Smooth muscle cell (in vitro differentiated cells): Measurements from ENCODE around the gene BABAM2. TPM values are rescaled to one million over a fixed set of nuclear protein-coding genes. Genes with fewer than 3 reads are reported as not detected.
"Not testable (repeated sequence)": the region's sequence is repeated elsewhere in the genome, so short reads cannot be mapped to it uniquely, and the experiment has no call there.

Experiments
- DNase-seq: peaks from one replicate; lab custom pipeline; 2025; ENCODE audit not compliant: unreplicated experiment; lab: John Stamatoyannopoulos, UW
- H2AFZ ChIP-seq: fragments of 200-600 bp; sonication (generic); 2 replicates; pipeline ENCODE4 v1.6.0; 2016; ENCODE audit warnings: antibody characterized with exemption, low read depth, mild to moderate bottlenecking
- H3F3A ChIP-seq: fragments of 200-600 bp; sonication (generic); 2 replicates; pipeline ENCODE4 v1.6.0; 2017; ENCODE audit warnings: antibody characterized with exemption, low read depth
- H3K27ac ChIP-seq: fragments of 200-600 bp; sonication (generic); 2 replicates; pipeline ENCODE4 v1.5.1; 2016; ENCODE audit warnings: low read depth, mild to moderate bottlenecking
- H3K27me3 ChIP-seq: fragments of 200-600 bp; sonication (generic); 2 replicates; pipeline ENCODE4 v1.6.1; 2016; ENCODE audit warnings: low read depth, mild to moderate bottlenecking
- H3K36me3 ChIP-seq: fragments of 200-600 bp; sonication (generic); 2 replicates; pipeline ENCODE4 v1.5.1; 2016; ENCODE audit warnings: low read depth
- H3K4me1 ChIP-seq: fragments of 200-600 bp; sonication (generic); 2 replicates; pipeline ENCODE4 v1.5.1; 2016; ENCODE audit warnings: low read depth
- H3K4me2 ChIP-seq: fragments of 200-600 bp; sonication (generic); 2 replicates; pipeline ENCODE4 v1.6.0; 2016; ENCODE audit warnings: mild to moderate bottlenecking
- H3K4me3 ChIP-seq: fragments of 200-600 bp; sonication (generic); 2 replicates; pipeline ENCODE4 v1.5.1; 2016; ENCODE audit warnings: mild to moderate bottlenecking
- H3K79me2 ChIP-seq: fragments of 200-600 bp; sonication (generic); 2 replicates; pipeline ENCODE4 v1.6.0; 2016; ENCODE audit warnings: low read depth, mild to moderate bottlenecking
- H3K9ac ChIP-seq: fragments of 200-600 bp; sonication (generic); 2 replicates; pipeline ENCODE4 v1.6.0; 2016; ENCODE audit warnings: low read depth
- H3K9me3 ChIP-seq: fragments of 200-600 bp; sonication (generic); replicated peaks from 2 replicates; pipeline ENCODE4 v1.5.1; 2016; ENCODE audit warnings: low read depth
- H4K20me1 ChIP-seq: fragments of 200-600 bp; sonication (generic); 2 replicates; pipeline ENCODE4 v1.6.0; 2016; ENCODE audit warnings: low read depth
- WGBS: methylation state at CpG from one replicate; pipeline ENCODE4 v1.1.7; 2016; ENCODE audit warnings: low lambda C conversion rate; 5-methylcytosine and 5-hydroxymethylcytosine counted together
- polyA plus RNA-seq: library from polyadenylated mRNA; unstranded; fragments of >200 nt; fragmentation: Nextera tagmentation; extraction: Ambion mirVana; gene quantifications from 2 replicates; pipeline ENCODE4 v1.2.1, GENCODE V29; 2016
- total RNA-seq: library from RNA; depleted of rRNA; stranded (reverse); fragments of >200 nt; gene quantifications from 2 replicates; pipeline ENCODE4 v1.2.3, GENCODE V29; 2014
- TF ChIP-seq, protein P1 (sequence below): fragments of 200-600 bp; sonication (generic); IDR thresholded peaks from 2 replicates; pipeline ENCODE4 v1.5.1; 2017; ENCODE audit warnings: borderline replicate concordance, mild to moderate bottlenecking, antibody characterized with exemption; ENCODE audit not compliant: insufficient read depth, poor library complexity, severe bottlenecking

The BABAM2 gene
- total and polyA plus RNA-seq, 2 experiments from 2014 or later = 26.5 to 29.1 TPM

GRCh38 chr2:28332696-28333095, 442.2 kb downstream of the BABAM2 start:
- no peak overlapping the region for H2AFZ ChIP-seq

DNA sequence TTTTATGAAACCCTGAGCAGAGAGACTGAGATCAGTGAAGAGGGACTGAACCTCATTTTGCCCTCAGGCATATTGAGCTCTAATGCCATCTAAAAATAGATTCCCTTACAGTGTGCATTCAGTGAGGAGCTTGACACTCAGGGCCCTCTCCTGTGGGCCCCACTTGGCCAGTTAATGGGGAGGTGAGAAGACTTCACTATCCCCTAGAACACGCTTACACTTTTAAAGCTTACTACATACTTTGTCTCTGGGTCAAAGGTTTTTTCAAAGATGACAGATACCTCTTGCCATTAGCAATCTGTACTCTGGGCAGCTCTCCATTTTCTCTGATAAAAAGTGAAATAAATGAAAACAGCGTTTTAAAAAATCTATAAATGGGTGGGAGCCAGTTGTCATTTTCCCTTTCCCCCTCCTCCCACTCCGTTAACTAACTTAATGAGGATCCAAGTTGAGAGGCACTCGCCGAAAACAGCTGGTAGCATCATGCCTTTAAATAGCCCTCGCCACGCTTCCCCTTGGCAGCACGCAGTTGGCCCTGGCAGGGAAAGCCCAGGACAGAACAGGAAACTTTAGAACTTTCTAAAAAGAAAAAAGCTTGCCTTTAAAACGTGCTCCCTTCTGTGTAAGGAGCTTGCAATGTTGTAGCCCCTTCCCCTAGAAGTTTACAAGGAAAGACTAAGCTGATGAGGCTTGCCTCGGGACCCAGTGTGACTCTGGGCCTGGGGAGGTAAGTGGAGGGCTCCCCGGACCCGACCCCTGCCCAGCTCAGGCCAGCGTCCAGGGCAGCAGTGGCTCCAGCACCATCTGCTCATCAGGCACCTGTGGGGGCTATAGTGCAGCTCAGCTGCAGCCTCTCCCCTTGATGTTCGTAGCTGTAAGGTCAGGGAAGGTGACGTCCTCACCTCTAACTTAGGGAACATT, 443.3 kb downstream of the BABAM2 start:
- Histone ChIP-seq H3F3A (peaks cover 15% of the 10 kb centered on the region), H3K4me3 (no peak overlapping the region), H3K27me3 (no peaks in the 10 kb centered on the region), H3K79me2 (no peaks in the 10 kb centered on the region), H3K9ac (no peak overlapping the region), H3K36me3 (no peaks in the 10 kb centered on the region), H3K27ac (no peak overlapping the region), H2AFZ (no peak overlapping the region), H3K4me2 (no peak overlapping the region), H4K20me1 (no peaks in the 10 kb centered on the region), H3K4me1 (peaks cover 14% of the 10 kb centered on the region), H3K9me3 (no peaks in the 10 kb centered on the region)
- TF ChIP-seq, protein P1, sequence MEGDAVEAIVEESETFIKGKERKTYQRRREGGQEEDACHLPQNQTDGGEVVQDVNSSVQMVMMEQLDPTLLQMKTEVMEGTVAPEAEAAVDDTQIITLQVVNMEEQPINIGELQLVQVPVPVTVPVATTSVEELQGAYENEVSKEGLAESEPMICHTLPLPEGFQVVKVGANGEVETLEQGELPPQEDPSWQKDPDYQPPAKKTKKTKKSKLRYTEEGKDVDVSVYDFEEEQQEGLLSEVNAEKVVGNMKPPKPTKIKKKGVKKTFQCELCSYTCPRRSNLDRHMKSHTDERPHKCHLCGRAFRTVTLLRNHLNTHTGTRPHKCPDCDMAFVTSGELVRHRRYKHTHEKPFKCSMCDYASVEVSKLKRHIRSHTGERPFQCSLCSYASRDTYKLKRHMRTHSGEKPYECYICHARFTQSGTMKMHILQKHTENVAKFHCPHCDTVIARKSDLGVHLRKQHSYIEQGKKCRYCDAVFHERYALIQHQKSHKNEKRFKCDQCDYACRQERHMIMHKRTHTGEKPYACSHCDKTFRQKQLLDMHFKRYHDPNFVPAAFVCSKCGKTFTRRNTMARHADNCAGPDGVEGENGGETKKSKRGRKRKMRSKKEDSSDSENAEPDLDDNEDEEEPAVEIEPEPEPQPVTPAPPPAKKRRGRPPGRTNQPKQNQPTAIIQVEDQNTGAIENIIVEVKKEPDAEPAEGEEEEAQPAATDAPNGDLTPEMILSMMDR = no peak
- DNase-seq = no peak
- 90% methylated on average over 15 of the region's 15 CpGs for WGBS

More at GRCh38 chr2:28332696-28333095, 442.2 kb downstream of the BABAM2 start:
- Histone ChIP-seq H3K36me3 (no peaks in the 10 kb centered on the region), H3K27me3 (no peaks in the 10 kb centered on the region), H3K4me3 (no peak overlapping the region), H3K79me2 (no peaks in the 10 kb centered on the region), H3K4me1 (peaks cover 2% of the 10 kb centered on the region), H4K20me1 (no peaks in the 10 kb centered on the region), H3K27ac (no peak overlapping the region), H3K4me2 (no peak overlapping the region), H3F3A (peaks cover 10% of the 10 kb centered on the region), H3K9ac (no peak overlapping the region), H3K9me3 (no peaks in the 10 kb centered on the region)
- TF ChIP-seq, protein P1 = no peak
- DNase-seq = no peak
- 85% methylated on average over 8 of the region's 8 CpGs for WGBS

DNA sequence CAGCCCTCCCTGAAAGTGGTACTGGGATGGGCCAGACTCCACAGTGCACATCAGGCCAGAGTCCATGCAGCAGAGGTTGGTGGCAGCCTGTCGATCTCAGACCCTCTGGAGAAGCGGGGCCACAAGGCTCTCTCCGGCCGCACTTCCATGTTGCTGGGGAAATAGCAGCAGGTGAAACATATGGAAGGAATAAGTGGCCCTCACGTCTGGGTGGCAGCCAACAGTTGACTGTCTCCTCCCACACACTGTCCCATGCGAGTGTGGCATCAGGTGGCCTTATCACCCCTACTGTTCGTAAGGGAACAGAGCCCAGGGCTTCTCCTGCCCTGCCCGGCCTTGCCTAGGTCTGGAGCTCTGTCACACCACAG, 444.0 kb downstream of the BABAM2 start:
- Histone ChIP-seq H4K20me1 (no peaks in the 10 kb centered on the region), H3K36me3 (no peaks in the 10 kb centered on the region), H3K79me2 (no peaks in the 10 kb centered on the region), H3K4me3 (no peak overlapping the region), H3K4me1 (peaks cover 20% of the 10 kb centered on the region), H3K27me3 (no peaks in the 10 kb centered on the region), H3K9me3 (no peaks in the 10 kb centered on the region), H3K27ac (no peak overlapping the region), H3K4me2 (no peak overlapping the region), H3F3A (peaks cover 22% of the 10 kb centered on the region), H3K9ac (no peak overlapping the region), H2AFZ (no peak overlapping the region)
- 87% methylated on average over 8 of the region's 8 CpGs for WGBS
- no peak for DNase-seq
- TF ChIP-seq, protein P1 = no peak

GRCh38 chr2:28335265-28335664, 444.7 kb downstream of the BABAM2 start:
- not testable (repeated sequence) for H3K4me2 ChIP-seq, H3K9ac ChIP-seq

More at GRCh38 chr2:28335265-28335664, 444.7 kb downstream of the BABAM2 start:
- H3K27me3 ChIP-seq, H3K9me3 ChIP-seq, H3K79me2 ChIP-seq, H3K36me3 ChIP-seq, DNase-seq, H4K20me1 ChIP-seq, H3K4me3 ChIP-seq, H2AFZ ChIP-seq, H3K27ac ChIP-seq: not testable (repeated sequence)
- Histone ChIP-seq H3F3A (peaks cover 23% of the 10 kb centered on the region), H3K4me1 (peaks cover 21% of the 10 kb centered on the region)
- 93% methylated on average over 11 of the region's 11 CpGs for WGBS
